Muscle of back (tissue), 11 donors: ENCODE data around the gene NPAS1. TPM values are rescaled to one million over a fixed set of nuclear protein-coding genes. Genes with fewer than 3 reads are reported as not detected.
"Not testable (repeated sequence)": the region's sequence is repeated elsewhere in the genome, so short reads cannot be mapped to it uniquely, and the experiment has no call there.

Experiments used
- DNase-seq, 3 donors: peaks; one replicate each; pipeline versions ENCODE4 v3.0.0 to v3.0.0-alpha.2; 2013
- polyA plus RNA-seq, 10 donors: library from polyadenylated mRNA; unstranded; fragments of 120-200 nt; gene quantifications; one replicate each; pipeline ENCODE4 v1.2.1, GENCODE V29; 2013; ENCODE audit not compliant: insufficient read length in 10 of 10

Gene NPAS1
- polyA plus RNA-seq, 10 donors: 0.74 to 3.9 (median 2.6) TPM

- DNase-seq: no peak
These were observed 26.3 kb downstream of the NPAS1 start for GRCh38 chr19:47045867-47046470.

GRCh38 chr19:47047272-47047762 is 27.7 kb downstream of the NPAS1 start:
- DNase-seq: no peak

- DNase-seq: peak; percentile 85 to 95 (median 89)
These were observed 28.2 kb downstream of the NPAS1 start for GRCh38 chr19:47047763-47048405.

- peak in 1 of 3 donors; percentile 34 for DNase-seq
These were observed 29.7 kb downstream of the NPAS1 start for GRCh38 chr19:47049307-47049700.

- DNase-seq: not testable (repeated sequence)
These were observed 30.9 kb downstream of the NPAS1 start for GRCh38 chr19:47050562-47050961.

- no peak for DNase-seq
These were observed 36.8 kb downstream of the NPAS1 start for GRCh38 chr19:47056411-47056810.

GRCh38 chr19:47057328-47057727 is 37.7 kb downstream of the NPAS1 start:
- no peak for DNase-seq

- DNase-seq: no peak
These were observed 39.0 kb downstream of the NPAS1 start for GRCh38 chr19:47058621-47059022.

- no peak for DNase-seq
These were observed 44.2 kb downstream of the NPAS1 start for GRCh38 chr19:47063874-47064273.

GRCh38 chr19:47065242-47065641 is 45.6 kb downstream of the NPAS1 start:
- no peak for DNase-seq

- DNase-seq: no peak
These were observed 47.0 kb downstream of the NPAS1 start for GRCh38 chr19:47066376-47067214.

GRCh38 chr19:47067215-47067847 is 47.7 kb downstream of the NPAS1 start:
- DNase-seq: no peak

- no peak for DNase-seq
These were observed 48.6 kb downstream of the NPAS1 start for GRCh38 chr19:47068246-47068645.

- no peak for DNase-seq
These were observed 49.3 kb downstream of the NPAS1 start for GRCh38 chr19:47068876-47069406.

GRCh38 chr19:47069795-47070194 is 50.2 kb downstream of the NPAS1 start:
- DNase-seq: no peak

- DNase-seq: no peak
These were observed 51.1 kb downstream of the NPAS1 start for GRCh38 chr19:47070756-47071155.

- no peak for DNase-seq
These were observed 52.1 kb downstream of the NPAS1 start for GRCh38 chr19:47071731-47072130.

GRCh38 chr19:47072323-47072722 is 52.7 kb downstream of the NPAS1 start:
- no peak for DNase-seq

- DNase-seq: no peak
These were observed 53.9 kb downstream of the NPAS1 start for GRCh38 chr19:47073574-47073973.

- no peak for DNase-seq
These were observed 55.0 kb downstream of the NPAS1 start for GRCh38 chr19:47074621-47075020.

- no peak for DNase-seq
These were observed 55.7 kb downstream of the NPAS1 start for GRCh38 chr19:47075179-47075810.
